PC-3 (cell line): Measurements from ENCODE around the gene ILF2.

ENCODE experiments used
- EZH2 ChIP-seq: fragments of 300-600 bp; sonication (generic); IDR thresholded peaks from one replicate; pipeline ENCODE4 v1.6.1; 2017; ENCODE audit warnings: antibody characterized with exemption, mild to moderate bottlenecking, low read length; ENCODE audit not compliant: unreplicated experiment
- EZH2phosphoT487 ChIP-seq: fragments of 300-600 bp; sonication (generic); IDR thresholded peaks from 2 replicates; pipeline ENCODE4 v1.6.1; 2018; ENCODE audit warnings: mild to moderate bottlenecking, antibody characterized with exemption, low read length, borderline replicate concordance
- TF ChIP-seq, protein P1 (sequence below): fragments of 300-600 bp; sonication (generic); conservative IDR thresholded peaks from 2 replicates; pipeline ENCODE4 v1.5.1; 2017; ENCODE audit warnings: antibody characterized with exemption, low read depth, mild to moderate bottlenecking, low read length

GRCh38 chr1:153659656-153660055 is 11.1 kb downstream of the ILF2 start:
- TF ChIP-seq, protein P1, sequence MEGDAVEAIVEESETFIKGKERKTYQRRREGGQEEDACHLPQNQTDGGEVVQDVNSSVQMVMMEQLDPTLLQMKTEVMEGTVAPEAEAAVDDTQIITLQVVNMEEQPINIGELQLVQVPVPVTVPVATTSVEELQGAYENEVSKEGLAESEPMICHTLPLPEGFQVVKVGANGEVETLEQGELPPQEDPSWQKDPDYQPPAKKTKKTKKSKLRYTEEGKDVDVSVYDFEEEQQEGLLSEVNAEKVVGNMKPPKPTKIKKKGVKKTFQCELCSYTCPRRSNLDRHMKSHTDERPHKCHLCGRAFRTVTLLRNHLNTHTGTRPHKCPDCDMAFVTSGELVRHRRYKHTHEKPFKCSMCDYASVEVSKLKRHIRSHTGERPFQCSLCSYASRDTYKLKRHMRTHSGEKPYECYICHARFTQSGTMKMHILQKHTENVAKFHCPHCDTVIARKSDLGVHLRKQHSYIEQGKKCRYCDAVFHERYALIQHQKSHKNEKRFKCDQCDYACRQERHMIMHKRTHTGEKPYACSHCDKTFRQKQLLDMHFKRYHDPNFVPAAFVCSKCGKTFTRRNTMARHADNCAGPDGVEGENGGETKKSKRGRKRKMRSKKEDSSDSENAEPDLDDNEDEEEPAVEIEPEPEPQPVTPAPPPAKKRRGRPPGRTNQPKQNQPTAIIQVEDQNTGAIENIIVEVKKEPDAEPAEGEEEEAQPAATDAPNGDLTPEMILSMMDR: no peak
- TF ChIP-seq EZH2phosphoT487: no peak
- TF ChIP-seq EZH2: no peak
